H1 (cell line): ENCODE results near the gene CDH12.

Experiments
- CBX8 ChIP-seq: fragments of 300-800, 300-1000 bp; sonication (generic); IDR thresholded peaks from 2 replicates; pipeline ENCODE4 v1.7.1; 2016; ENCODE audit warnings: low read depth, low read length, borderline replicate concordance
- CREB1 ChIP-seq: IDR thresholded peaks from 2 replicates; pipeline ENCODE4 v1.6.1; 2012; ENCODE audit warnings: inconsistent platforms
- EGR1 ChIP-seq: IDR thresholded peaks from 2 replicates; pipeline ENCODE4 v1.6.1; 2011; ENCODE audit warnings: low read depth, low read length, borderline replicate concordance
- EP300 ChIP-seq, 2 experiments: IDR thresholded peaks; 1 replicate in 1 of 2; 2 replicates in 1 of 2; pipeline ENCODE4 v1.6.1; 2011 to 2012; ENCODE audit warnings: low read depth in 2 of 2, low read length in 2 of 2, mild to moderate bottlenecking in 2 of 2, borderline replicate concordance in 1 of 2, inconsistent platforms in 1 of 2, moderate library complexity in 1 of 2
- NANOG ChIP-seq: IDR thresholded peaks from 2 replicates; pipeline ENCODE4 v1.6.1; 2011; ENCODE audit warnings: low read length, low read depth, mild to moderate bottlenecking, inconsistent platforms; ENCODE audit not compliant: insufficient read depth, poor library complexity, severe bottlenecking
- NRF1 ChIP-seq: IDR thresholded peaks from 2 replicates; pipeline ENCODE4 v1.6.1; 2011; ENCODE audit warnings: mild to moderate bottlenecking, low read depth, low read length, improper control_type of control experiment
- POLR2A ChIP-seq, 2 experiments: IDR thresholded peaks; 1 replicate in 1 of 2; 2 replicates in 1 of 2; pipeline ENCODE4 v1.6.1; 2011; ENCODE audit warnings: low read depth in 2 of 2, low read length in 2 of 2, mild to moderate bottlenecking in 2 of 2; ENCODE audit errors: control extremely low read depth in 1 of 2
- POLR2AphosphoS5 ChIP-seq: IDR thresholded peaks from 2 replicates; pipeline ENCODE4 v1.6.1; 2011; ENCODE audit warnings: low read depth, low read length
- SRF ChIP-seq: IDR thresholded peaks from 2 replicates; pipeline ENCODE4 v1.6.1; 2011; ENCODE audit warnings: mild to moderate bottlenecking, low read depth, low read length, moderate library complexity
- TAF1 ChIP-seq: IDR thresholded peaks from 2 replicates; pipeline ENCODE4 v1.6.1; 2011; ENCODE audit warnings: mild to moderate bottlenecking, low read depth, low read length
- YY1 ChIP-seq: IDR thresholded peaks from 2 replicates; pipeline ENCODE4 v1.6.1; 2011; ENCODE audit warnings: low read depth, mild to moderate bottlenecking, low read length
- ZNF274 ChIP-seq: IDR thresholded peaks from 2 replicates; pipeline ENCODE4 v1.7.0; 2012; ENCODE audit warnings: low read length, borderline replicate concordance; ENCODE audit errors: extremely low read depth
- TF ChIP-seq, protein P1 (sequence below), 3 experiments: IDR thresholded peaks; 1 replicate in 2 of 3; 2 replicates in 1 of 3; pipeline versions ENCODE4 v1.5.1 to v1.6.1; 2011; ENCODE audit warnings: low read length in 3 of 3, mild to moderate bottlenecking in 3 of 3, inconsistent platforms in 2 of 3, low read depth in 1 of 3, moderate library complexity in 1 of 3; ENCODE audit not compliant: insufficient read depth in 1 of 3; ENCODE audit errors: control extremely low read depth in 1 of 3
- TF ChIP-seq, protein P2 (sequence below): IDR thresholded peaks from 2 replicates; pipeline ENCODE4 v1.6.1; 2012; ENCODE audit warnings: inconsistent platforms

DNA sequence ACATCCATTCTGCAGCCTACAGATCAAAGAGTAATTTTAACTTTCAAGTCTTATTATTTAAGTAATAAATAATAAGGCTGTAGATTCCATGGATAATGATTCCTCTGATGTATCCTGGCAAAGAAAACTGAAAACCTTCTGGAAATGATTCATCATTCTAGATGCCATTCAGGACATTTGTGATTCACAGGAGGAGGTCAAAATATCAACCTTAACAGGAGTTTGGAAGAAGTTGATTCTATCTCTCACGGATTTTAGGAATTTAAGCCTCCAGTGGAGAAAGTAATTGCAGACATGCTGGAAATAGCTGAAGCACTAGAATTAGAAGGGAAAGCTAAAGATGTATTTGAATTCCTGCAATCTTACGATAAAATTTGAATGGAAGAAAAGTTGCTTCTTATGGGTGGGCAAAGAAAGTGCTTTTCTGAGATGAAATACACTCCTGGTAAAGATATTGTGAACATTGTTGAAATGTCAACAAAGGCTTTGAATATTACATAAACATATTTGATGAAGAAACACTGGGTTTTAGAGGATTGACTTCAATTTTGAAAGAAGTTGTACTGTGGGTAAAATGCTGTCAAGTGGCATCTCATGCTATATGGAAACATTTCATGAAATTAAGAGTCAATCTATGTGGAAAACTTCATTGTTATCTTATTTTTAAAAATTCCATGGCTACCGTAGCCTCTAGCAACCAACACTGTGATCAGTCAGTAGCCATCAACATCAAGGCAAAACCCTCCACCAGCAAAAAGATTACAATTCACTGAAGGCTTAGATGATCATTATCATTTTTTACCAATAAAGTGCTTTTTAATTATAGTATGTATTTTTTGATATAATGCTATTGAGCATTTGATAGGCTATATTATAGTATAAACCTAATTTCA is 1141.0 kb downstream of the CDH12 start:
- TF ChIP-seq, protein P1, sequence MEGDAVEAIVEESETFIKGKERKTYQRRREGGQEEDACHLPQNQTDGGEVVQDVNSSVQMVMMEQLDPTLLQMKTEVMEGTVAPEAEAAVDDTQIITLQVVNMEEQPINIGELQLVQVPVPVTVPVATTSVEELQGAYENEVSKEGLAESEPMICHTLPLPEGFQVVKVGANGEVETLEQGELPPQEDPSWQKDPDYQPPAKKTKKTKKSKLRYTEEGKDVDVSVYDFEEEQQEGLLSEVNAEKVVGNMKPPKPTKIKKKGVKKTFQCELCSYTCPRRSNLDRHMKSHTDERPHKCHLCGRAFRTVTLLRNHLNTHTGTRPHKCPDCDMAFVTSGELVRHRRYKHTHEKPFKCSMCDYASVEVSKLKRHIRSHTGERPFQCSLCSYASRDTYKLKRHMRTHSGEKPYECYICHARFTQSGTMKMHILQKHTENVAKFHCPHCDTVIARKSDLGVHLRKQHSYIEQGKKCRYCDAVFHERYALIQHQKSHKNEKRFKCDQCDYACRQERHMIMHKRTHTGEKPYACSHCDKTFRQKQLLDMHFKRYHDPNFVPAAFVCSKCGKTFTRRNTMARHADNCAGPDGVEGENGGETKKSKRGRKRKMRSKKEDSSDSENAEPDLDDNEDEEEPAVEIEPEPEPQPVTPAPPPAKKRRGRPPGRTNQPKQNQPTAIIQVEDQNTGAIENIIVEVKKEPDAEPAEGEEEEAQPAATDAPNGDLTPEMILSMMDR (IDR thresholded peaks at IDR 0.05; ENCODE audit: control extremely low read depth in 1 of 3, insufficient read depth in 1 of 3, low read depth in 1 of 3, low read length in 3 of 3) = no peak
- no peak for TF ChIP-seq EP300 (IDR thresholded peaks at IDR 0.05; ENCODE audit: borderline replicate concordance in 1 of 2, low read depth in 2 of 2, low read length in 2 of 2)
- TF ChIP-seq ZNF274 = no peak
- no peak for TF ChIP-seq POLR2AphosphoS5
- no peak for TF ChIP-seq POLR2A (IDR thresholded peaks at IDR 0.05; ENCODE audit: control extremely low read depth in 1 of 2, low read depth in 2 of 2, low read length in 2 of 2)
- no peak for TF ChIP-seq EGR1
- TF ChIP-seq YY1 = no peak
- TF ChIP-seq, protein P2, sequence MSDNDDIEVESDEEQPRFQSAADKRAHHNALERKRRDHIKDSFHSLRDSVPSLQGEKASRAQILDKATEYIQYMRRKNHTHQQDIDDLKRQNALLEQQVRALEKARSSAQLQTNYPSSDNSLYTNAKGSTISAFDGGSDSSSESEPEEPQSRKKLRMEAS = no peak
- TF ChIP-seq TAF1 = no peak
- no peak for TF ChIP-seq NANOG
- TF ChIP-seq SRF = no peak
- TF ChIP-seq CREB1 = no peak
- TF ChIP-seq NRF1 = no peak
- no peak for TF ChIP-seq CBX8
